ENCODE results near the gene B3GAT2. TPM values are rescaled to one million over a fixed set of nuclear protein-coding genes. Genes with fewer than 3 reads are reported as not detected.

The B3GAT2 gene
- total RNA-seq, 1 experiment from 2014 or later: 0.22 TPM

- Histone ChIP-seq H3K23me2 (ENCODE audit: insufficient read length, low read depth, low read length, poor library complexity, severe bottlenecking) (peaks cover 19% of the 10 kb centered on the region), H3T11ph (ENCODE audit: low read length) (no peak overlapping the region), H3K79me1 (ENCODE audit: insufficient read depth, low read depth, low read length, poor library complexity, severe bottlenecking) (no peaks in the 10 kb centered on the region), H3K9me3 (ENCODE audit: control insufficient read depth, low read depth, low read length) (no peaks in the 10 kb centered on the region), H3K4me1 (ENCODE audit: insufficient read depth, low read length) (peaks cover 2% of the 10 kb centered on the region; the same call in 1 of the 2 replicates), H4K8ac (replicated peaks; ENCODE audit: insufficient read length, low read depth, low read length) (no peak overlapping the region), H4K91ac (ENCODE audit: insufficient read length, low read depth, low read length) (no peak overlapping the region), H3K79me2 (ENCODE audit: insufficient read depth, low read length) (no peaks in the 10 kb centered on the region), H3K9ac (ENCODE audit: extremely low read depth, insufficient read length, low read length) (no peak overlapping the region), H2BK20ac (ENCODE audit: low read depth, low read length, poor library complexity, severe bottlenecking) (no peak overlapping the region), H3K4me2 (ENCODE audit: insufficient read depth, insufficient read length, low read length) (peak overlapping the region; percentile 45), H3K23ac (ENCODE audit: insufficient read length, low read depth, low read length) (no peak overlapping the region), H3K14ac (ENCODE audit: insufficient read depth, low read length) (peak overlapping the region; percentile 18; the same call in 1 of the 2 replicates), H2AK5ac (ENCODE audit: insufficient read length, low read length) (no peak overlapping the region), H2BK15ac (ENCODE audit: low read depth, low read length) (no peak overlapping the region), H2BK5ac (ENCODE audit: insufficient read length, low read length) (no peak overlapping the region), H3K27me3 (ENCODE audit: insufficient read depth, low read length) (peaks cover 19% of the 10 kb centered on the region; the same call in 1 of the 2 replicates), H4K5ac (ENCODE audit: insufficient read length, low read depth, low read length) (no peak overlapping the region), H2BK12ac (ENCODE audit: insufficient read length, low read depth, low read length) (no peak overlapping the region), H2BK120ac (ENCODE audit: low read depth, low read length, poor library complexity, severe bottlenecking) (no peak overlapping the region), H3K18ac (ENCODE audit: insufficient read length, low read depth, low read length) (no peak overlapping the region), H3K27ac (ENCODE audit: insufficient read length, low read depth, low read length) (no peak overlapping the region), H2AFZ (ENCODE audit: low read length) (no peak overlapping the region), H4K20me1 (ENCODE audit: control insufficient read depth, insufficient read depth, insufficient read length) (no peaks in the 10 kb centered on the region), H3K56ac (ENCODE audit: insufficient read length, low read depth, low read length) (no peak overlapping the region), H3K4ac (ENCODE audit: low read depth, low read length) (no peak overlapping the region)
- TF ChIP-seq CTCF (conservative IDR thresholded peaks at IDR 0.05): peak; percentile 94
- Mint-ChIP-seq H3K4me3 (peak overlapping the region; percentile 71 to 87), H3K9me3 (no peaks in the 10 kb centered on the region), H3K27ac (no peak overlapping the region), H3K36me3 (ENCODE audit: insufficient read depth in 1 of 3, low read depth in 3 of 3) (no peaks in the 10 kb centered on the region; a peak in 1 of 7 replicates), H3K4me1 (peaks cover 5 to 18% of the 10 kb centered on the region in 2 experiments), H3K27me3 (ENCODE audit: low read depth) (peaks cover 78% of the 10 kb centered on the region)
- peak; percentile 91 for DNase-seq
- no CpG with 5 or more reads among the region's 65 CpGs for WGBS (ENCODE audit: extremely low coverage, insufficient read length, low lambda C conversion rate)
These were observed 1.2 kb downstream of the B3GAT2 start for GRCh38 chr6:70955441-70956190.

All from H9 (cell line).